PC-9 (cell line): ENCODE results near the gene RCAN1. TPM values are rescaled to one million over a fixed set of nuclear protein-coding genes. Genes with fewer than 3 reads are reported as not detected.

Experiments used
- BruUV-seq: library from RNA; stranded (reverse); fragments of 400-500 nt; replicated peaks from 2 replicates; lab custom pipeline; 2021; lab: Mats Ljungman, UMichigan
- CTCF ChIA-PET: fragments of 300-600 bp; sonication (Branson Sonifier 250); formaldehyde crosslinking; loops from one replicate; lab custom pipeline; 2022; ENCODE audit warnings: antibody characterized with exemption; lab: Charles Lee
- POLR2A ChIA-PET: fragments of 300-600 bp; sonication (Branson Sonifier 250); formaldehyde crosslinking; loops from one replicate; lab custom pipeline; 2022; ENCODE audit warnings: antibody characterized with exemption; ENCODE audit not compliant: unreplicated experiment; lab: Charles Lee
- DNase-seq, 2 experiments: peaks; one replicate each; pipeline versions ENCODE4 v3.0.0 to v3.0.0-alpha.2; 2015 to 2022; ENCODE audit warnings: mixed read lengths in 1 of 2
- H2AFZ ChIP-seq: fragments of 200-600 bp; sonication (generic); 2 replicates; pipeline ENCODE4 v1.8.1; 2017; ENCODE audit warnings: antibody characterized with exemption
- H3F3A ChIP-seq: fragments of 200-600 bp; sonication (generic); 2 replicates; pipeline ENCODE4 v1.8.1; 2017; ENCODE audit warnings: antibody characterized with exemption, mild to moderate bottlenecking, low read depth; ENCODE audit not compliant: insufficient read depth
- H3K27ac ChIP-seq: fragments of 200-600 bp; sonication (generic); 2 replicates; pipeline ENCODE4 v1.6.1; 2016; ENCODE audit warnings: mixed run types
- H3K27me3 ChIP-seq: fragments of 200-600 bp; sonication (generic); 2 replicates; pipeline ENCODE4 v1.6.1; 2016; ENCODE audit warnings: low read depth, mixed run types; ENCODE audit not compliant: insufficient read depth
- H3K36me3 ChIP-seq: fragments of 200-600 bp; sonication (generic); 2 replicates; pipeline ENCODE4 v1.6.1; 2016; ENCODE audit warnings: low read depth, mixed run types
- H3K4me1 ChIP-seq: fragments of 200-600 bp; sonication (generic); replicated peaks from 2 replicates; pipeline ENCODE4 v1.6.1; 2016; ENCODE audit warnings: mixed run types; ENCODE audit not compliant: insufficient read depth
- H3K4me2 ChIP-seq: fragments of 200-600 bp; sonication (generic); 2 replicates; pipeline ENCODE4 v1.6.1; 2017; ENCODE audit warnings: mixed run types
- H3K4me3 ChIP-seq: fragments of 200-600 bp; sonication (generic); 2 replicates; pipeline ENCODE4 v1.6.1; 2016; ENCODE audit warnings: mixed run types
- H3K79me2 ChIP-seq: fragments of 200-600 bp; sonication (generic); 2 replicates; pipeline ENCODE4 v1.6.1; 2017; ENCODE audit warnings: low read depth, mixed run types
- H3K9me2 ChIP-seq: fragments of 200-600 bp; sonication (generic); 2 replicates; pipeline ENCODE4 v1.8.1; 2017; ENCODE audit warnings: mild to moderate bottlenecking; ENCODE audit not compliant: insufficient read depth
- H3K9me3 ChIP-seq: fragments of 200-600 bp; sonication (generic); 2 replicates; pipeline ENCODE4 v1.8.1; 2016; ENCODE audit warnings: low read depth; ENCODE audit not compliant: insufficient read depth
- H4K20me1 ChIP-seq: fragments of 200-600 bp; sonication (generic); 2 replicates; pipeline ENCODE4 v1.8.1; 2017; ENCODE audit not compliant: insufficient read depth
- CTCF ChIP-seq: fragments of 200-600 bp; sonication (generic); conservative IDR thresholded peaks from 2 replicates; pipeline ENCODE4 v1.6.1; 2017; ENCODE audit warnings: mixed run types, antibody characterized with exemption, mild to moderate bottlenecking, moderate library complexity
- EZH2 ChIP-seq: fragments of 200-600 bp; sonication (generic); IDR thresholded peaks from 2 replicates; pipeline ENCODE4 v1.8.0; 2017; ENCODE audit warnings: antibody characterized with exemption, low read depth
- intact Hi-C: fragments of 100-400 bp; cut with micrococcal nuclease; formaldehyde crosslinking; loops from one replicate; pipeline ENCODE4 v1.10.0; 2022; ENCODE audit not compliant: unreplicated experiment
- total RNA-seq: library from RNA; stranded (reverse); gene quantifications from 2 replicates; pipeline ENCODE4 v1.2.3, GENCODE V29; 2021

RCAN1 gene
- total RNA-seq, 1 experiment from 2014 or later: 7.2 TPM

DNA sequence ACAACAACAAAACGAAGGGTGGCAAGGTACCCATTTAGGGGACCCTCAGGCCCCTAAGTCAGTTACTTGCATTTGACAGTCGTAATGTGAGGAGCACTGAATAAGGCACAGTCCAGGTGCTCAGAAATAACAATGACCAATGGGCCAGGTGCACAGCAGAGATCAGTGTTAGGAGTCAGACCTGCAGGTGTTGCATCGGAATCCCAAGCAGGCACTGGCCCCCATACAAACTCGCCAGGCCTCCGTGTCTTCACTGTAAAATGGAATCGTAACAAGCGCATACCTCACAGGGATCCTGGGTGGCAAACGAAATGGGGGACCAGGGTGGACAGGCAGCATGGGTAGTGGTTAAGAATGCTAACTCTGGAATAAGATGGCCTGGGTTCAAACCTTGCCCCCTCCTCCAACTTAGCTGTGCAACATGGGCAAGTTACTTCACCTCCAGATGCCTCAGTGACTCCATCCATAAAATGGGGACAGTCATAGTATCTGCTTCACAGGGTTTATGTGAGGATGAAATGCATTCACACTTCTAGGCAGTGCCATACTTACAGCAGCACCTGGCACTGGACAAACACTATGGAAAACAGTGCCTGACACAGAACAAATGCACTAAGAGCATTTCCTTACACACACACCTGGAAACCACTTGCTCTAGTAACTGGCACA lies 20.2 kb downstream of the RCAN1 start:
- TF ChIP-seq EZH2 (no peak), CTCF (no peak)
- no peak overlapping the region for H3K4me3 ChIP-seq
- H3K4me1 ChIP-seq: peaks cover 45% of the 10 kb centered on the region
- DNase-seq: no peak
- H4K20me1 ChIP-seq: no peaks in the 10 kb centered on the region
- no peaks in the 10 kb centered on the region for H3K9me3 ChIP-seq
- BruUV-seq: no TSS peak
- no peaks in the 10 kb centered on the region for H3K27me3 ChIP-seq
- no peaks in the 10 kb centered on the region for H3K36me3 ChIP-seq
- intact Hi-C loops: no loop called here
- peaks cover 6% of the 10 kb centered on the region; the same call in 1 of the 2 replicates for H3K79me2 ChIP-seq
- peaks cover 15% of the 10 kb centered on the region for H3F3A ChIP-seq
- peak overlapping the region; percentile 63 for H3K27ac ChIP-seq
- CTCF ChIA-PET: no interaction called here
- no peaks in the 10 kb centered on the region for H3K9me2 ChIP-seq
- POLR2A ChIA-PET: no interaction called here
- peak overlapping the region; percentile 62 for H3K4me2 ChIP-seq
- H2AFZ ChIP-seq: no peak overlapping the region

GRCh38 chr21:34593954-34594531 lies 20.9 kb downstream of the RCAN1 start:
- peaks cover 38% of the 10 kb centered on the region for H3K4me1 ChIP-seq
- H3K27me3 ChIP-seq: no peaks in the 10 kb centered on the region
- no peak overlapping the region for H3K4me2 ChIP-seq
- no peaks in the 10 kb centered on the region for H3K9me3 ChIP-seq
- ChIA-PET POLR2A (no interaction called here), CTCF (no interaction called here)
- H3K36me3 ChIP-seq: no peaks in the 10 kb centered on the region
- peaks cover 6% of the 10 kb centered on the region; the same call in 1 of the 2 replicates for H3K79me2 ChIP-seq
- TF ChIP-seq EZH2 (no peak), CTCF (no peak)
- no peak overlapping the region for H3K4me3 ChIP-seq
- H2AFZ ChIP-seq: no peak overlapping the region
- H4K20me1 ChIP-seq: no peaks in the 10 kb centered on the region
- no peak overlapping the region for H3K27ac ChIP-seq
- BruUV-seq: no TSS peak
- H3K9me2 ChIP-seq: no peaks in the 10 kb centered on the region
- intact Hi-C loops: no loop called here
- peaks cover 15% of the 10 kb centered on the region for H3F3A ChIP-seq
- DNase-seq: no peak

- intact Hi-C loops: no loop called here
- Histone ChIP-seq H3K9me3 (no peaks in the 10 kb centered on the region), H3K4me1 (peaks cover 32% of the 10 kb centered on the region), H3K79me2 (peaks cover 5% of the 10 kb centered on the region; the same call in 1 of the 2 replicates), H3K27me3 (no peaks in the 10 kb centered on the region), H3F3A (peaks cover 10% of the 10 kb centered on the region; the same call in 1 of the 2 replicates), H3K27ac (no peak overlapping the region), H3K4me2 (no peak overlapping the region), H3K36me3 (no peaks in the 10 kb centered on the region), H3K4me3 (no peak overlapping the region), H4K20me1 (no peaks in the 10 kb centered on the region), H2AFZ (no peak overlapping the region), H3K9me2 (no peaks in the 10 kb centered on the region)
- BruUV-seq: no TSS peak
- CTCF ChIA-PET: no interaction called here
- TF ChIP-seq CTCF (no peak), EZH2 (no peak)
- POLR2A ChIA-PET: no interaction called here
- DNase-seq: no peak
These were observed 21.5 kb downstream of the RCAN1 start for GRCh38 chr21:34593423-34593822.
